ENCODE results near the gene PLCH1.

The PLCH1 gene

DNA sequence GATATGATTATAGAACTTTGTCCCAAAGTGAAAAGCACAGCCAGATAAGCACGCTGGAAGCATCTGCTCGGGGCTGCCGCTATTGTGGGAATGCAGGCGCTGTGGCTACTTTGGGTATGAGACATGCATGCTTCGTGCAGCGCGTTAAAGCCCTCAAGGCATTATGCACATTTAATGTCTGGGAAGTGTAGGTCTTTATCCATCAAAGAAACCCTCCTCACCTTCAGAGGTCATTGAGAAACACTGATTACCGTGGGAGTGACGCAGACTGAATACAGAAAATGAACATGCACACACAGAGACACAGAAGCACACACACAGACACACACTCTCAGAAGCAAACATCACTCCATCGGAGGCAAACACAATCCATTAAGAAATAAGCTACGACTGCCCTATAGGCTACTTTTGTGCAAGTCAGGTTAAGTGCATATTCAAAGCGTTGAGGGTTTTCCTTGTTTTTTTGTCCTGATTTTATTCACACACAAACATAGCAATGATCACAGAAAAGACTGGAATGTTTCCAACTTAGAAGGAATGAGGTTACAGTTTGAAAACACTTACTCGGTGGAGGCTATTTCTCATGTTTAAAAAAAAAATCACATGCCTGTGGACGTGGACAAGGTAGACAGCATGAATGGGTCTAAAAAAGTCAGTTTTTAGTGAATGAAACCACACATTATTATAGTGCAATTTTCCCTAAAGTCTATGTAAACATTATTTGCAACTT is 68.5 kb downstream of the PLCH1 start:
- DNase-seq: no peak

DNA sequence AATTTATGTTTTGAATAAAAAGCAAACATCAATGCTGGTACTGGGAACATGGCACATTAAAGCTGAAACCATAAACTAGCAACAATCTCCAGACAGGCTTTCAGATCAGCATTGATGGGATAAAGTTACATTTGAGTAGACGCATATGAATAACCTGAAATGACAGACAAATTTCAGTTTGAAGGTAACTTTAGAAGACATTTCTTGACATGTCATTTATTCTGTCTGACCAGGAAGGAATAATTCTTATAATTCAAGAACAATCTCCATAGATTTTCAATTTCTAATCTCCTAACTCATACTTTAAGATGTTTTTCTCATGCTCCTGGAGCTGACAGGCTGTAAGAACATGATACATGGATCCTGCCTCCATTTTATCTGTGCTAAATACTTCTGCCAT is 69.8 kb downstream of the PLCH1 start:
- DNase-seq: no peak

DNA sequence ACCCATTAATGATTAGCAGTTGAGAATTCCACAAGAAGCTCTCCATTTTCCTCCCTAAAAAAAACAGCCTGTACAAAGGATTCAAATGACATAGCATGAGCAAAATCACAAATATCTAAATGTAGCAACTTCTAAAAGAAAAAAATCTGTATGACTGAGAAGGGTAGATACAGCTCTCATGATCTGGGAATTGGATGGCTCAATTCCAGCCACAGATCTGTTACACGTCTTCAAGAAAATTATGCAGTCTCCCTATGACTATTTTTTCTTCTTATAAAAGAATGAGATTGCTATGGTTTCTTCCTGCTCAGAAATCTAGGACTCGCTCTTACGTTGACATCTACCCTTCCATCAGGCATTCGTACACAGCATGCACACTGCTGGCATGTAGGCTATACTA is 71.5 kb downstream of the PLCH1 start:
- DNase-seq: no peak

DNA sequence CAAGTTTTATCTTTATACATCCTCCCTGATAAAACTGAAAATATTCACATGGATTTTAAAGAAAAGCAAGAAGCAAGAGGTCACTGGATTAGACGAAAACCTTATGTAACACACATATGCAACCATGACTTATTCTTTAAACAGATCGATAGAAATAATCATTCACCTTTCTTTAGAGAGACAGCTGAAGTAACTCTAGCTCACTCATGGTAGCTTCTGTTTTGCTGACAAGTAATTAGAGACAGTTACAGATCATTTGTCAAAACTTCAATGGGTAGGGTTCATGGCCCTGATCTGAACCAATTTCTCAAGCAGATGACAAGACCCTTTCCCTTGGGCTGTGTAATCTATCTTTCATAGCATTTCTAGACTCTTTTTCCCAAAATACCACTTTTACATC is 74.5 kb downstream of the PLCH1 start:
- no peak for DNase-seq

DNA sequence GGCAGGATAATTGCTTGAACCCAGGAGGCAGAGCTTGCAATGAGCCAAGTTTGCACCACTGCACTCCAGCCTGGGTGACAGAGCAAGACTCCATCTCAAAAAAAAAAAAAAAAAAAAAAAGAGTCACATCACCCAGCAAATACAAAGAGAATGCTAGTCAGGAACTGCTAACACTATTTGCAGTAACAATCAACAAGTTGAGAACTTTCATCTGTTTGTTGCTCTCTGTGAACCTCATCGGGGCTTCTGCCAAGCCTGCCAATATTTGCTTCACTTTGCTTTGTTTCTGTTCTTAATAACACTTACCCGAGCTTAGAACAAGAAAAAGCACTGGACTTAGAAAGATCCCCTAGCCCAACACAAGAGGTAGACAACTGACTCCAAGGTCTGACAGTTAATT is 76.9 kb downstream of the PLCH1 start:
- no peak for DNase-seq

DNA sequence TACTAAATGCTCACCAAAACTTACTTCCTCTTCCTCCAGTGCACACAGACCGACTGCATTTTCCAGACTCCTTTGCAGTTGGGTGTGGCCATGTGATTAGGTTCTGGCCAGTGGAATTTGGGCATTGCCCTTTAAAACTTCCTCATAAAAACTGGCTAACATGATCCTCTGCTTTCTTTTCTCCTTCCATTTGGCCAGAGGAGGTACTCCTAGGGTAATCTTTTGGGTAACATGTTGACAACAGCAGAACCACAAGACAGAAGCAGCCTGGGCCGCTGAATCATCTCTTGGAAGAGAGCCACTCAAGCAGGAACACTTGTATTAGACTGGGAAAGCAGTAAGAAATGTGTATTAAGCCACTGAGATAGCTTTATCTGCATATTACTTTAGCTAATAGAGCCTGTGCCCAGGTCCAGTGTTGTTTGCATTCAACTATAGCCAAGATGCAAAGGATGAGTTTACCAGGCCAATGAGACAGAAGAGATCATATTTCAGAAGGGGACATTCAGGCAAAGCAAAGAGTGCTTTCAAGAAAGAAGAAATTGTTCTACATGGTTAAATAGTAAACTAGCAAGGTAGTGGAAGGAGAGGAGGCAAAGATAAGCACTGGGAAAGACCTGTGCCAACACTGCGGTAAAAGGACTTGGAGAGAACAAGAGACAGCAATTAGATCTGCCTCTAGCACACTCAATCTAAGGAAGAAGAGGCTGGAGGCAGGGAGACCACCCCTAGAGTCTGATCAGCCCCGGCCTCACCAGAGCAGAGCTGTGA is 79.8 kb downstream of the PLCH1 start:
- DNase-seq: peak; percentile 22

DNA sequence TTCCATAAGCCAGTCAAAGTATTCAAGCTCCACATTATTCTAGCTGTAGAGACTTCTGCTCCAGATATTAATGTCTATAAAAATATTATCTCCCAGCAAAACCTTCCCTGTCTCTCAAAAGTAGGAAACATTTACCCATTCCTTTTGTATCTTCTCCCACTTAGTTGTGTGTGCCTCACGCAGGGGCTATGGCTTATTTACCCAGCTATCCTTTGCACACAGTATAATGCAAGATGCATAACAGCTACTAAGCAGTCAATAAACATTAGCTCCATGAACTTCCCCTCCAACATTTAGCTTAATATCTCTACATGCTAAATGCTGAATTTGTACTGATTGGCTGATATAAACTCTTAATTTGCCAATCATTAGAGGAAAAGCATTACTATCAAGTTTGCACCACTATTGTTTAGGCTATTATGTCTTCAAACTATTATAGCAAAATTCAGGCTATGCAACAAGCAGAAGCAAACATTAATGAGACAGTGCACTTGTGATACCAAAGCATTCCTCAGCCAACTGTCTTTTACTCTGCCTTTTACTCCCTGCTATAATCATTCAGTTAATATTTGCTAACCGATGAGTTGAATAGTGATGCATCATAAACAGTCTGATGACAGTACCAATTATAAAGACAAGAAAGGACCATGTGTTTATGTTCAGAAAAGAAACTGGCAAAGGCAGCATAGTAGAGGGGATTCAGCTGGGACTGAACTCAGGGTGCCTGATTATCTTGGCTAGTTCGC is 81.2 kb downstream of the PLCH1 start:
- DNase-seq: no peak

DNA sequence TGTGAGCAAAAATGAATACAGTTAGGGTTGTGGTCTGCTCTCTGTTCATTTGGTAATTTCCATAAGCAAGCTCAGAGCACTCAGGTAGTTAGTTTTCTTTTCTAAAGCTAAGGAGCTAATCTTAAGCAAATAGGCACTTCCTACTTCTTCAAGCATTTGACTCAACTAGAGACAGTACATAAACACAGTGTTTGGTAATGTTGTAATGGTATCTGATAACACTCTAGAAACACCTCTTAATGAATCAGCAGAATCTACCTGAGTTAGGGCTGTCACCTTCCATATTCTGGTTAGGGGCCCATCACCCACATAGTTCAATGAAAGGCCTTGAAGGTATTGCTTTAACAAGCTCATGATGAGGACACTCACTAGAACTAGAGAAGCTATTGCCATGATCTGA is 83.1 kb downstream of the PLCH1 start:
- no peak for DNase-seq

DNA sequence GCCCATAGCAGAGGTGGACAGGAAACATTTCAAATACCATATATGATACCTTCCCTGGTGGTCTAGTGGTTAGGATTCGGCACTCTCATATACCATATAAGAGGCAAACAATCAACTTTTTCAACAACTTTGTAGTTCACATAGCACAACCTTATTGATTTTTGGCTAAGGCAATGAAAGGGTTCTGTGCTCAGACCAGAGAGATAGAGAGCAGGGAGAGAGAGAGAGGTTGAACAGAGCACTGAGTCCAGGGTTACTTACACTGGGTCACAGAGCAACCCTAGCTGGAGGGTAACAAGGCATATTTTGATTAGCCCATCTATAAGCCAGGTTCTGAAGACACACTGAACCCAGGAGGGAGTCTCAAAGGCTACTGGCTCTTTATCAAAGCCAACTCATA is 83.8 kb downstream of the PLCH1 start:
- DNase-seq: no peak

DNA sequence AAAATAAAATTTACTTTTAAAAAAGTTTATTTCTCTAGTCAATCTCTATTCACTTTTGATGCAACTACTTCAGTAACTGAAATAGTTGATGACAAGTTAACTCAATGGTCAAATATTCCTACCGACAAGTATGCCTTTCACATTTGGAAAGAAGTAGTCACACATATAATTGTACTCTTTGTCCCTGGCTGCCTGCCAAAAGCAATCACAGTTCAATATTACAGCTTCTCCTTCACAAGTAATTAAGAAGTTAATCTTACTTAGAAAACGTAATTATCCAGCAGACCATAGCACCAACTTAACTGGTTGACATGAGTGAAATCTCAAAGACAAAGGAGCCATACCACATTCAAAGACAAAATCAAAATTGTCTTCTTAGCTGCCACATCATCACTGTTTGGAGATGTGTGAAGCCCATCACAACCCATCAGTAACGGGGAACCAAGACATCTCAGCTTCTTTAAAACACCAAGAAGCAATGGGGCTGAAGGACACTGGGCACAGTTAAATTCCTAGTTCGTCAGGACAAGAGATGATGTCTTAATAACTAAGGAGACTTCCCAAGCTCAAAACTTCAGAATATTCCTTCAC is 86.1 kb downstream of the PLCH1 start:
- no peak for DNase-seq

DNA sequence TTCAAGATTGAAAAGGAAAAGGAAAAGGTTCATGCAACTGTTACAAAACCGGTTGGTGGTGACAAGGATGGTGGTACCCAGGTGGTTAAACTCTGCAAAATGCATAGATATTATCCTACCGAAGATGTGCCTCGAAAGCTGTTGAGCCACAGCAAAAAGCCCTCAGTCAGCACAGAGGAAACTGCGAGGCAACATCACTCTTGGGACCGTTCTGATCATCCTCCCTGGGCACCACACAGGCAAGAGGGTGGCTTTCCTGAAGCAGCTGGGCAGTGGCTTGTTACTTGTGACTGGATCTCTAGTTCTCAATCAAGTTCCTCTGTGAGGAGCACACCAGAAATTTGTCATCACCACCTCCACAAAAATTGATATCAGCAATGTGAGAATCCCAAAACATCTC is 86.9 kb downstream of the PLCH1 start:
- no peak for DNase-seq

DNA sequence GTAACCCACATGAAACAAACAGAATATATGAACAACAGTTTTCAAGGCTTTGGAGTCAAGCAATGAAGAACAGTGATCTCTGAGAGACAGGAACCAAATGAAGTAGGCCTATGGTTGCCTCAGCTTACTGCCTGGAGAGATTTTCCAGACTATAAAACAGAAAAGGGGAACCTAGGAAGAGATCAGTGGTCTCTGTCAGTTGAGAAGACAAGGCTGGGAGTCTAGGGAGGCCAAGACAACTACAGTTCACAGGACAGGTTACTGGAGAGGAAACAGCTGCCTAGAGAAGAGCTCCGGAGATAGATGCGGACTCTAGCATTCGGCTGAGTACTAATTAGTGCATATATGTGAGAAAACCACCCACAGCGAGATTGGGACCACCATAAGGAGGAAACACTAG is 87.7 kb downstream of the PLCH1 start:
- no peak for DNase-seq

DNA sequence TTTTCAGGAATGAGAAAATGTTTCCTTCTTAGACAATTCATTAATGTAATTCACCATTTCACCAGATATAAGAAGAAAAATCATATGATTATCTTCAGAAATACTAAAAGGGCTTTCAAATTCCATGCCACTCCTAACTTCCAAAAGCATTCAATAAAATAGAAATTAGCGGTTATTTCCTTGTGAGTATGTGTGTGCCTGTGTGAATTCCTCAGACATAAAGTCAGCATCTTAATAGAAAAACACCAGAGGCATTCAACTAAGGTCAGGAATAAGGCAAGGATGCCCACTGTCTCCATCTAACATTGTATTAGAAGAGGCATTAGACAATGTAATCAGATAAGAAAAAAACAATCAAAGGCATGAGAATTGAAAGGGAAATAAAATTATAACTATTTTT is 88.4 kb downstream of the PLCH1 start:
- no peak for DNase-seq

DNA sequence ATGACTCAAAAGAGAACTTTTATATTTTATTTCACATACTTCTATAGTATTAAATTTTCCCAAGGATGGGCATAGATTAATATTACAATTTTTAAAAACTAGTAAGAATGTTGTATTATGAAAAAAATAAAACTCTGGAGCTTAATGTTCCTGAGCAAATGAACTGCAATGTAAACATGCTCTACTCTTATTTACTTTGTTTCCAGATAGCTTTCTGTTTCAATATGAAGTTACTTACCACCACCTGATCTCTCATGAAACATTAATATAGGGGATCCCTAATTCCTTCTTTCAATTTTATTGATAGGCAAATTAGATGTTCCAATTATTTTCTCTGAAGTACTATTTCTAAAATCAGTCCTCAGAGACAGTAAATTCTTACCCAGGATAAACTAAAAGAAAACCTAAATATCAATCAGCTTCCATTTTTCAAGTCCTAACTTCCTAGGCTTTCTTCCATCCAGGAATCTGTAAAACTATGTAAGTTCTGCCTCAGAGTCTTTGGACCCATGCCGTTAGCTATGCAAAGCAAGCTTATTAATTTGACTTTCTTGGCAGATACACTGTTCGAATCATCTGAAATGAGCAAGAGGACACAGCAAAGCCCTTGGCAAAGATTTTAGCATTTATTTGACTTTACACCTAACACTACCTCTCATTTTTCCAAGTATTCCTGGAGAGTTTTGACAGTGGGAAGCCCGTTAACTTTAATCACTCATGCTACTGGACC is 93.2 kb downstream of the PLCH1 start:
- no peak for DNase-seq

DNA sequence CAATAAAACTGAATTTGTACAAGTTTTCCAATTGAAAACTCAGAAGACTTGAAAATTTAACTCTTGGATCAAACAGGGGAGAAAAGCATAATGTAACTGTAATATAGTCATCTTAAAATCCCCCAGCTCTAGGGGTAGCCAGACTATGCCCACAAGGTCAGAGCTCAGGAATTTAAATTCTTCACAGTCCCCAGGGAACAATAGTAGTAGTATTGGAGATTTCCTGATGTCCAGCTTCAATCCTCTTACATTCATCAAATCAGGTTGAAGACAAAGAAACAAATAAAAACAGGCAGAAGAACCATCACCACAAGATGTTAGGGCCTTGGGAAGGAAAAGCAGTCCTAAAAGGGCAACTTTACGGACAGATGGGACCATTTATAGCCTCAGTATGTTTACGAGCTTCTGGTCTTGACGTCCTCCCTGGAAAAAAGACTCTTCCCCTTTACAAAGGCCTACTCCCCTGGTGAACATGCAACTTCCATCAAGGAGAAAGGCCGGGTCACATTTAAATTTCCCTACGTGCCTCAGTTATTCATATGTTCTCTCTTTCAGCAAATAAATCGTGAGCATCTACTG is 96.8 kb downstream of the PLCH1 start:
- DNase-seq: no peak

DNA sequence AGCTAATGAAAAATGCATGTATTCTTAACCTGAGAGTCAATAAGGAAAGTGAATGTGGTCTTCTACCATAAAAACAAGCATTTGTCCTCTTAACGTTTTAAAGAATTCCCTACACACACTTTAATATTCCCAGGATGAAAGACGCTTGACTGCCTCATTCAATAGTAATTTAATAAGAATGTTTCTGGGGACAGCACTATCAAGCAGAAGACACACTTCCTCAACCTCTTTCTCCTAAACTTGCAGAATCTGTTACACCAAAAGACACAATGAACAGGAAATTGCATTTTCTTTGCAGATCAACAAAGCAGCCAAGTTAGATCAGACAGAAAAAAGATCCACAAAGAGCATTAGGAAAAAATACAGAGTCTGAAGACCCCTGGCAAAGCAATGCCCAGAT is 97.7 kb downstream of the PLCH1 start:
- no peak for DNase-seq

DNA sequence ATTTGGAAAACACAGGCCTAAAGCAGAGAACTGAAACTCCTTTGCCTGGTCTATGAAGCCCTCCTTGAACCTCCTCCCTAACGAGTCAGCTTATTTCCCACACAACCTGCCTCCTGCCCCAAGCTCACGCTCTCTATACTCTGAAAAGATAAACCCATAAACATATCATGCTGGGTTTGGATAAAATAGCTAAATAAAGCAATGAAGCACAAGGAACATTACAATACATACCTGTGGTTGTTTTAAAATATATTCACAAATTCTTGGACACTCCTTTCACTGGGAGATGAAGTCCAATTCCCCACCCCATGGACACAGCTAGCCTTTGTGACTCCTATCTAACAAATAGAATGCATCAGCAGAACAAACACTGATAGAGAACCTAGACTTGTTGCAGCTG is 98.2 kb downstream of the PLCH1 start:
- DNase-seq: no peak

DNA sequence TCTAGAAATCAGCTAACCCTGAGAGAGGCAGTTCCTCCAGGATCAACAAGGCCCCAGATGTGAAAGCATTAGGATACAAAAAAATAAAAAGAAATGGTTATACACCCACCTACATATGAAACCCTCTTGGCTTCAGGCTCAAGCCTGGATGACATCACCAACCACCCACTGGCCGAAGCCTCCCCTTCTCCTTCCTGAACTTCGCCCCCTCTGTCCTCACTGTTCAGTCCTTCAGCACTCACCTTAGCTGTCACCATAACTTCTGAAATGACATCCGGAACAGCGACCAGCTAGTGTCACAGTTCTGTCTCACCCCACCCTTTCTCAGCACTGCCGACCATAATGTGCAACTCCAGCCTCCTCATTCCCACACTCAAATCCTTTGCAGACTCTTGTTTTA is 98.7 kb downstream of the PLCH1 start:
- DNase-seq: no peak

DNA sequence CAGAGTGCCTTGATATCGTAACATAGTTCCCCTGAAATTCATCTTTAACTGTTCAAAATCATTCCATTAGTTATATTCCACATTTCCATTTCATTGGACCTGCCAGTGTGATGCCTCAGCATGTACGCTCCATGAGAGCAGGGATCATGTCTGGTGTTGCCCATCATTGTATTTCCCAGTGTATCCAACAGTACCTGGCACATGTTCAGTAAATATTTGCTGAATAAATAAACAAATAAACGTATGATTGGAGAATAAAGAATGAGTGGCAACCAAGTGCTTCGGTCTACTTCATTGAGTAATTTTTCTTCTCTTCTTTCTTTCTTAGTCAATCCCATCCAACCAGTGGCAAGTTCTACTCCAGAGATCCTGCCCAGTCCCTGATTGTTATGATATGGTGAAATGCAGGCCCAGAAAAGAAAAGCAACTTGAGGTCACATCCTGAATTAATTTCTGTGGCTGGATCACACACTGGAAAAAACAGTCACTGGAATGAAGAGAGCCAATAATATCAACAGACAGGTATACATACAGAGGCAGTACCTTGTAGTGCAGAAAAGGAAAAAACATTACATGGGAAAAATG is 101.2 kb downstream of the PLCH1 start:
- no peak for DNase-seq

DNA sequence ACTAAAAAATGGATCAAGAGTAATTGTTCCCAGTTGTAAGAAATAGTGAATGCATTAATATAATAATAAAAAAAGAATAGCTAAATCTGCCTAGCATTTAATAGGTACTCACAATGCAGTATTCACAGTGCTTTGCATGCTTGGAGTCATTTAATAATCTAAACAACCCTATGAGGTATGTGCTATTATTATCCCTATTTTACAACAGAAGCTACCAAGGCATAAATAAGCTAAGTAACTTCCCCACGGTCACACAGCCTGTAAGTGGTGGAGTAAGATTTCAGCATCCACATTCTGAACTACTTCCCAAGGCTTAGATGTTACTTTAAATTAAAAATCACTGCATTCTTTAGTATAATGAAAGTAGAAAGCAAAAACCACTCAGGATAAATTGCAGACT is 102.9 kb downstream of the PLCH1 start:
- DNase-seq: no peak

DNA sequence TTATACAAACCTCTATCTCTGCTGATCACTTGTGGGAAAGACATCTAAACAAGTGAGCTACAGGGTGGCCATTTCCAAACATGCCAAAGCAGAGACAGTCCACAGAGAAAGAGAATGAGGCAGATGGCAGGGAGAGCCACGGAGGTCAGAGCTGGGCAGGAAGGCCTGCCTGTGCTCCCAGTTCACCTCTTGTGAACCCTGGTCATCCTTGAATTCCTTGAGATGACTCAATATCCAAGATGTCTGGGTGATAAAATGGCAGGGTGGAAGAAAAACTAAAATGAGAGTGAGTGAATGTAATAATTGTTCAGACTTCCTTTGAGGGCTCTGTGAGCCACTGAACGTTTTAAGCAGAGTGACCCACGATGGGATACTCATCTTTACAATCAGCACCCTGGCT is 104.8 kb downstream of the PLCH1 start:
- no peak for DNase-seq

DNA sequence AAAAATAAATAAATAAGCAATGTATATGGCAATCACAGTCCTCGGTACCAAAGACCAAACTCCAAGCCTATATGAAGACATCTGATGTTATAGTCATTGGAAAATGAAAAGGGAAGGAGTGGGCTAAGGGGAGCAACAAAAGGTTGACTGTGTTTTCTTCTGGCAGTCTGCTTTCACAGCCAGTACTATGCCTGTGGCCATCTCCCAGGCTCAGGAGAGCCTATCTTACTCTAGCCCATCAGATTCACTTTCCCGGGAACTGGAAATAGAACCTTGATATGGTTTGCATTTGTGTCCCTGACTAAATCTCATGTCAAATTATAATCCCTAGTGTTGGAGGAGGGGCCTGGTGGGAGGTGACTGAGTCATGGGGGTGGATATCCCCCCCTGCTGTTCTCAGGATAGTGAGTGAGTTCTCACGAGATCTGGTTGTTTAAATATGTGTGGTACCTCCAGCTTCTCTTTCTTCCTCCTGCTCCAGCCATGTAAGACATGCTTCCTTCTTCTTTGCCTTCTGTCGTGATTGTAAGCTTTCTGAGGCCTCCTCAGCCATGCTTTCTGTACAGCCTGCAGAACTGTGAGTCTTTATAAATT is 105.3 kb downstream of the PLCH1 start:
- no peak for DNase-seq

All from GF-D8 (cell line).